ENCODE results near the gene SLC22A16. TPM values are rescaled to one million over a fixed set of nuclear protein-coding genes. Genes with fewer than 3 reads are reported as not detected.
A peak's percentile ranks its signal among the peaks of the same experiment; 100 is the strongest.

The SLC22A16 gene
- total RNA-seq, 1 experiment from 2014 or later, result not detected

DNA sequence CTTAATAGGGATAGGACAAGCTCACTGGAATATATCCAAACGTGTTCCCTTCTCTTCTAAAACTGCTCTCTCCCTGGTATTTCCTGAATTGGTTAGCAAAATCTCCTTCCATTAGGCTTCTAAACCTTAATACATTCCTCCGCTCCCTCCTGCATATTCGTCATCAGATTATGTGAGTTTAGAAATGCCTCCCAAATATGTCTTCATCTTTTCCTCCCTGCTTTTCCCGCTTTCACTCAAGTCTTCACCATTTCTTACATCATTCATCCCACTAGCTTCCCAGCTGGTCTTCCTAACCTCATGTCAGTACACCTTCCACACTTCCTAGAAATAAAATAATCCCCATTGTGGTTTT is 26.9 kb downstream of the SLC22A16 start:
- BruUV-seq (replicated peaks), result no TSS peak
- no peak for DNase-seq (ENCODE audit: unreplicated experiment)
- intact Hi-C loops (cut with micrococcal nuclease), result no loop called here
- no peaks in the 10 kb centered on the region for H3K9me3 Mint-ChIP-seq (ENCODE audit: unreplicated experiment)
- TF ChIP-seq, protein P1, sequence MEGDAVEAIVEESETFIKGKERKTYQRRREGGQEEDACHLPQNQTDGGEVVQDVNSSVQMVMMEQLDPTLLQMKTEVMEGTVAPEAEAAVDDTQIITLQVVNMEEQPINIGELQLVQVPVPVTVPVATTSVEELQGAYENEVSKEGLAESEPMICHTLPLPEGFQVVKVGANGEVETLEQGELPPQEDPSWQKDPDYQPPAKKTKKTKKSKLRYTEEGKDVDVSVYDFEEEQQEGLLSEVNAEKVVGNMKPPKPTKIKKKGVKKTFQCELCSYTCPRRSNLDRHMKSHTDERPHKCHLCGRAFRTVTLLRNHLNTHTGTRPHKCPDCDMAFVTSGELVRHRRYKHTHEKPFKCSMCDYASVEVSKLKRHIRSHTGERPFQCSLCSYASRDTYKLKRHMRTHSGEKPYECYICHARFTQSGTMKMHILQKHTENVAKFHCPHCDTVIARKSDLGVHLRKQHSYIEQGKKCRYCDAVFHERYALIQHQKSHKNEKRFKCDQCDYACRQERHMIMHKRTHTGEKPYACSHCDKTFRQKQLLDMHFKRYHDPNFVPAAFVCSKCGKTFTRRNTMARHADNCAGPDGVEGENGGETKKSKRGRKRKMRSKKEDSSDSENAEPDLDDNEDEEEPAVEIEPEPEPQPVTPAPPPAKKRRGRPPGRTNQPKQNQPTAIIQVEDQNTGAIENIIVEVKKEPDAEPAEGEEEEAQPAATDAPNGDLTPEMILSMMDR (IDR thresholded peaks at IDR 0.05; ENCODE audit: unreplicated experiment), result no peak
- no peak overlapping the region for H3K27ac Mint-ChIP-seq (ENCODE audit: low read depth, unreplicated experiment)
- POLR2A ChIA-PET, result interaction anchor here (0.6 kb wide), 1 partner anchor 12 kb away, joined by 3 read pairs; no protein-coding TSS in a partner anchor
- H3K27me3 Mint-ChIP-seq (ENCODE audit: insufficient read depth, unreplicated experiment), result no peaks in the 10 kb centered on the region
- H3K4me1 Mint-ChIP-seq (ENCODE audit: insufficient read depth, unreplicated experiment), result peaks cover 12% of the 10 kb centered on the region
- H3K4me3 Mint-ChIP-seq (ENCODE audit: unreplicated experiment), result no peak overlapping the region
- CTCF ChIA-PET, result interaction anchor here (1.0 kb wide), 1 partner anchor 59 kb away, joined by 3 read pairs; no protein-coding TSS in a partner anchor
- H3K36me3 Mint-ChIP-seq (ENCODE audit: insufficient read depth, unreplicated experiment), result no peaks in the 10 kb centered on the region

GRCh38 chr6:110448846-110449540 is 27.4 kb downstream of the SLC22A16 start:
- no peak overlapping the region for H3K27ac Mint-ChIP-seq (ENCODE audit: low read depth, unreplicated experiment)
- no peaks in the 10 kb centered on the region for H3K27me3 Mint-ChIP-seq (ENCODE audit: insufficient read depth, unreplicated experiment)
- H3K36me3 Mint-ChIP-seq (ENCODE audit: insufficient read depth, unreplicated experiment), result no peaks in the 10 kb centered on the region
- no TSS peak for BruUV-seq (replicated peaks)
- no peak for DNase-seq (ENCODE audit: unreplicated experiment)
- no peak overlapping the region for H3K4me3 Mint-ChIP-seq (ENCODE audit: unreplicated experiment)
- TF ChIP-seq, protein P1 (IDR thresholded peaks at IDR 0.05; ENCODE audit: unreplicated experiment), result no peak
- intact Hi-C loops (cut with micrococcal nuclease), result no loop called here
- ChIA-PET POLR2A (interaction anchor here (0.6 kb wide), 2 partner anchors 12 to 31 kb away, joined by 3 read pairs; no protein-coding TSS in a partner anchor), CTCF (interaction anchor here (0.6 kb wide), 1 partner anchor 500 kb away, joined by 3 read pairs; no protein-coding TSS in a partner anchor)
- peaks cover 12% of the 10 kb centered on the region for H3K4me1 Mint-ChIP-seq (ENCODE audit: insufficient read depth, unreplicated experiment)
- no peaks in the 10 kb centered on the region for H3K9me3 Mint-ChIP-seq (ENCODE audit: unreplicated experiment)

- Mint-ChIP-seq H3K36me3 (ENCODE audit: insufficient read depth, unreplicated experiment) (no peaks in the 10 kb centered on the region), H3K27me3 (ENCODE audit: insufficient read depth, unreplicated experiment) (no peaks in the 10 kb centered on the region), H3K9me3 (ENCODE audit: unreplicated experiment) (no peaks in the 10 kb centered on the region), H3K27ac (ENCODE audit: low read depth, unreplicated experiment) (no peak overlapping the region), H3K4me1 (ENCODE audit: insufficient read depth, unreplicated experiment) (peaks cover 12% of the 10 kb centered on the region), H3K4me3 (ENCODE audit: unreplicated experiment) (no peak overlapping the region)
- ChIA-PET CTCF (interaction anchor here (0.6 to 1.8 kb wide), 2 partner anchors 10 to 109 kb away, joined by 3 to 5 read pairs; no protein-coding TSS in a partner anchor), POLR2A (no interaction called here)
- no peak for DNase-seq (ENCODE audit: unreplicated experiment)
- BruUV-seq (replicated peaks), result no TSS peak
- intact Hi-C loops (cut with micrococcal nuclease), result no loop called here
- TF ChIP-seq, protein P1 (IDR thresholded peaks at IDR 0.05; ENCODE audit: unreplicated experiment), result no peak
These were observed 28.7 kb downstream of the SLC22A16 start for GRCh38 chr6:110447761-110448160.

DNA sequence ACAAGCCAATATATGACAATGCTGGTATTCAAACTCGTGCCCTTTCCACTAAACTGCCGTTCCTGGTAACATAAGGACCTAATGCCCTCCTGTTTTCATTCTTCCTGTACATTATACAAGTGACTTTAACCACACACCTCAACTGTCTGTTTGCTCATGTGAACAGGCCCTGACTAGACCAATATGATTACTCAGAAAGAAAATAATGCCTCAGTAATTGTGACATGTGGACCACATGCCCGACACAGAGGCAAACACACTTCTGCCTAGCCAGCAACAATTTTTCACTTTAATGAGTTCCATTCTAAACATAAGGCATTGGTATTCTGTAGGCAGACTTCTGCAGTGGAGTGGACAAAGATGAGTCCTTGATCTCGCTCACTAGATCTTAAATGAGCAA is 30.0 kb downstream of the SLC22A16 start:
- H3K9me3 Mint-ChIP-seq (ENCODE audit: unreplicated experiment), result no peaks in the 10 kb centered on the region
- peak; percentile 46 for DNase-seq (ENCODE audit: unreplicated experiment)
- TF ChIP-seq, protein P1 (IDR thresholded peaks at IDR 0.05; ENCODE audit: unreplicated experiment), result no peak
- no TSS peak for BruUV-seq (replicated peaks)
- no peak overlapping the region for H3K27ac Mint-ChIP-seq (ENCODE audit: low read depth, unreplicated experiment)
- intact Hi-C loops (cut with micrococcal nuclease), result no loop called here
- H3K27me3 Mint-ChIP-seq (ENCODE audit: insufficient read depth, unreplicated experiment), result peaks cover under 1% of the 10 kb centered on the region
- ChIA-PET CTCF (interaction anchor here (1.8 kb wide), 1 partner anchor 11 kb away, joined by 5 read pairs; no protein-coding TSS in a partner anchor), POLR2A (no interaction called here)
- H3K36me3 Mint-ChIP-seq (ENCODE audit: insufficient read depth, unreplicated experiment), result no peaks in the 10 kb centered on the region
- H3K4me1 Mint-ChIP-seq (ENCODE audit: insufficient read depth, unreplicated experiment), result peaks cover 12% of the 10 kb centered on the region
- H3K4me3 Mint-ChIP-seq (ENCODE audit: unreplicated experiment), result no peak overlapping the region

Data from MCF 10A (cell line).